Stimulated activated CD8-positive, alpha-beta memory T cell treated with anti-CD3 and anti-CD28 coated beads, Interleukin-12 subunit alpha, Interleukin-12 subunit beta, amount 100 ng/mL, for 24 hours (primary cell): ENCODE measurements around the gene RGS21.

Experiments used
- DNase-seq: peaks from one replicate; pipeline ENCODE4 v3.0.0-alpha.2; 2020; ENCODE audit errors: extremely low read depth

Gene RGS21

DNA sequence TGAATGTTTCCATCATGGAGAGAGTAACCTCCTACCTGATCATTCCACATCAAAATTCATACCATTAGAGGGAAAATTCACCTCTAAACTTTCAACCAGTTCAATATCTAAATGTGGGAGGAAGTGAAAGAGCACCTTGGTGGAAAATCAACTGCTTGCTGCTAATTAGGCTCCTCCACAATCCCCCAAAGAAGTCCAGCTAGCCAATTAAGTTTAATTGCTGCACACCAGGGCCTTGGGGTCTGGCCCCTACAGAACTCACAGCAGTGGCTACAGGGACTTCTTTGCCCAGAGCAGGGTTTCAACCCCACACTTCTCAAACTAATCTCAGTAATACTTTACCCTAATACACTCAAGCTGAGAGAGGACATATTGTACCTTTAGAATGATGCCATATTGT is 62.1 kb downstream of the RGS21 start:
- no peak for DNase-seq

DNA sequence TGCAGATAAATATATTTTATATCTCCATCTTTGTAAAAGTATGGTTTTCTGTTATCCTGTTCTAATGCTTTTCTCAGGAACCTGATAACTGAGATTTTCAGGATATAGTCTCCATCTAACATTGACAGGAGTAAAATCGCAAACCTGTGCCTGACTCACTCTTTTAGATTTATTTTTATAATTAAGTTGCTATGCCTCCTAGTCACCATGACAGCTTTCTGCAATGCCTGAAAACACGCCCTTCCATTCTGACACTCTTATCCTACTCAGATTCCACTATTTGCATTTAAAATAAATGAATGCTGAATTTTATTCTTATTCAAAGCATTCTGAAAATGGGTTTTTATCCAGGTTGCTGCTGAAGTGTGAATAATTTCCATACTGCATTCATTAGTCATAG is 62.8 kb downstream of the RGS21 start:
- DNase-seq: no peak

- no peak for DNase-seq
These were observed 66.0 kb downstream of the RGS21 start for GRCh38 chr1:192382758-192383157.

DNA sequence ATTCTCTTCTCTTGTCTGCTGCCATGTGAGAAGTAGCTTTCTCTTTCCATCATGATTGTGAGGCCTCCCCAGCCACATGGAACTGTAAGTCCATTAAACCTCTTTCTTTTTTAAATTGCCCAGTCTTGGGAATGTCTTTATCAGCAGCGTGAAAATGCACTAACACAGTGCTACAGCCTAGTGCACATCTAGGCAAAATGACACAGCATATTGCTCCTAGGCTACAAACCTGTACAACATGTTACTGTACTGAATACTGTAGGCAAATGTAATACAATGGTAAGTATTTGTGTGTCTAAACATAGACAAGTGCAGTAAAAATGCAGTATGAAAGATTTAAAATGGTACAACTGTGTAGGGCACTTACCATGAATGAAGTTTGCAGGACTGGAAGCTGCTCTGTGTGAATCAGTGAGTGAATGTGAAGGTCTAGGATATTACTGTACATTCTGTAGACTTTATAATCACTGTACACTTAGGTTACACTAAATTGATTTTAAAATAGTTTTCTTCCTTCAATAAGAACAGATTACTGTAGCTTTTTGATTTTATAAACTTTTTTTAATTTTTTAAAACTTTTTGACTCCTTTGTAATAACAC is 69.4 kb downstream of the RGS21 start:
- DNase-seq: no peak

GRCh38 chr1:192395211-192395610 is 78.4 kb downstream of the RGS21 start:
- DNase-seq: no peak

- no peak for DNase-seq
These were observed 79.1 kb downstream of the RGS21 start for GRCh38 chr1:192395895-192396294.

DNA sequence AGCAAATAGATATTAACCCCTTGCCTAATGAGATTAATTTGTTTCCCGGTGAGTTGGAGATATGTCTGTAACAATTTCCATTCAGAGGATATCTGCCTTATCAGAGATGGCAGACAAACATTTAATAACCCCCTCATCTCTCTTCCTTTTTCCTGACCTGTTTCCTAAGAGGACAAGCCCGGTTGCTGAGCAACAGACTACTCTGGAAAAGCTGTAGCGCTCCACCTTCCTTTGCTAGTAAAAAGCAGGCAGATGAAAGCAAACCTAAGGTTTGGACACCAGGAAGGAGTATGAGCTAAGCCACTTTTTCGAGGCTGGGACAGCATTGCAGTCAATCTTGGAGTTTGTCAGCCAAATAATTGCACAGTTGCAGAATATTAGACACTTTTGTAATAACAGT is 82.4 kb downstream of the RGS21 start:
- no peak for DNase-seq

- no peak for DNase-seq
These were observed 85.0 kb downstream of the RGS21 start for GRCh38 chr1:192401825-192402224.

DNA sequence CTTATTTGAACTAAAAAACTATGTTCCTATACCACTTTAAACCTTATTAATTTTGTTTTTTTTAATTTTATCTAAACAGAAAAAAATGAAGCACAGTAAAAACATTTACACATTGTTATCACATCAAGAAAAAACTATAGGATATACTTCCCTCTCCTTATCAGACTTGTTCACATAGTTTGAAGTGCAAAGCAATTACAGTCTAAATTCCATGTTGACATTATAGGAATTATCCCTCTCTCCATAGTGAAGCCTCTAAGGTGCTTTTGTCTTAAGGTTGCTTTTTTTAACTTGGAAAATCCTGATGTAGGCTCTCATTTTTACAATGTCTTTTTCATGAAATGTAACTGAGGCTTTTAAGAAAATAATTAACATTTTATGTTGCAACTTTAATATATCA is 85.8 kb downstream of the RGS21 start:
- no peak for DNase-seq

DNA sequence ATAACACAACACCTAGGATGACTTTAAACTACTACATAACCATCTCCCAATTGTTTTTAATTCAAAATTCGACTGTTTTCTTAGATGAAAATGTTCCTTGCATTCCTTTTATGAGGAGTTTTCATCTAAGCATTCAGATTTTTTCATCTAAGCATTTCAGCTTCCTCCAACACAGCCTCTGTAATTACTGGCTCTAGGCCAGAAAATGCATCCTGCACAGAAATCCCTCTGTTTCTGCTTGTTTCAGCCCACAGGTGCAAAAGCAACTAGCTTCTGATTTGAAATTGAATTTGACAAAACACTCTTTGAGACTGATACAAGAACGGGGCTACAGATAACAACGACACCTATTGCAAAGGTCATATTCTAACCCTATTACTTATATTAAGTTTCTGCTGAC is 90.4 kb downstream of the RGS21 start:
- no peak for DNase-seq
